ENCODE data around the gene POLR3A. TPM values are rescaled to one million over a fixed set of nuclear protein-coding genes. Genes with fewer than 3 reads are reported as not detected.
A peak's percentile ranks its signal among the peaks of the same experiment; 100 is the strongest.

The POLR3A gene
- total RNA-seq, 1 experiment from 2014 or later, result 25.5 TPM

- BruUV-seq (replicated peaks), result no TSS peak
Measured at GRCh38 chr10:78044699-78045098, 15.4 kb upstream of the POLR3A start.

GRCh38 chr10:78044179-78044578, 14.9 kb upstream of the POLR3A start:
- H3K4me3 Mint-ChIP-seq (ENCODE audit: unreplicated experiment), result no peak overlapping the region
- H3K4me1 Mint-ChIP-seq (ENCODE audit: low read depth, unreplicated experiment), result peaks cover 7% of the 10 kb centered on the region
- H3K27me3 Mint-ChIP-seq (ENCODE audit: insufficient read depth, unreplicated experiment), result no peaks in the 10 kb centered on the region
- TF ChIP-seq CTCF (IDR thresholded peaks at IDR 0.05; ENCODE audit: insufficient read depth in 1 of 2, low read depth in 1 of 2, low read length in 1 of 2, severe bottlenecking in 1 of 2, unreplicated experiment in 1 of 2), result no peak
- no peaks in the 10 kb centered on the region for H3K4me1 ChIP-seq
- BruUV-seq (replicated peaks), result no TSS peak
- peaks cover 70% of the 10 kb centered on the region for H3K36me3 Mint-ChIP-seq (ENCODE audit: insufficient read depth, unreplicated experiment)
- peaks cover 8% of the 10 kb centered on the region for H3K36me3 ChIP-seq (ENCODE audit: control insufficient read depth, insufficient read depth, low read length)
- H3K27me3 ChIP-seq (replicated peaks; ENCODE audit: control insufficient read depth, insufficient read depth, low read length), result no peaks in the 10 kb centered on the region
- no peak overlapping the region for H3K4me3 ChIP-seq (ENCODE audit: low read depth, low read length)
- CTCF ChIA-PET, result no interaction called here
- DNase-seq, result no peak
- POLR2A ChIA-PET, result no interaction called here
- intact Hi-C loops (cut with micrococcal nuclease; ENCODE audit: unreplicated experiment), result loop anchor here (10.0 kb wide), 1 partner anchor 1011 kb away; no protein-coding TSS in a partner anchor
- H3K9me3 ChIP-seq, result no peaks in the 10 kb centered on the region
- H3K9me3 Mint-ChIP-seq (ENCODE audit: unreplicated experiment), result no peaks in the 10 kb centered on the region
- H3K27ac Mint-ChIP-seq (ENCODE audit: unreplicated experiment), result peak overlapping the region; percentile 1

More at GRCh38 chr10:78044699-78045098, 15.4 kb upstream of the POLR3A start:
- H3K4me3 ChIP-seq (ENCODE audit: low read depth, low read length), result no peak overlapping the region
- no peaks in the 10 kb centered on the region for H3K9me3 ChIP-seq
- ChIA-PET CTCF (no interaction called here), POLR2A (no interaction called here)
- TF ChIP-seq CTCF (IDR thresholded peaks at IDR 0.05; ENCODE audit: insufficient read depth in 1 of 2, low read depth in 1 of 2, low read length in 1 of 2, severe bottlenecking in 1 of 2, unreplicated experiment in 1 of 2), result no peak
- no peaks in the 10 kb centered on the region for H3K9me3 Mint-ChIP-seq (ENCODE audit: unreplicated experiment)
- H3K27ac Mint-ChIP-seq (ENCODE audit: unreplicated experiment), result peak overlapping the region; percentile 1
- intact Hi-C loops (cut with micrococcal nuclease; ENCODE audit: unreplicated experiment), result loop anchor here (10.0 kb wide), 1 partner anchor 1010 kb away; no protein-coding TSS in a partner anchor
- peaks cover 7% of the 10 kb centered on the region for H3K36me3 ChIP-seq (ENCODE audit: control insufficient read depth, insufficient read depth, low read length)
- peaks cover 7% of the 10 kb centered on the region for H3K4me1 Mint-ChIP-seq (ENCODE audit: low read depth, unreplicated experiment)
- no peaks in the 10 kb centered on the region for H3K4me1 ChIP-seq
- H3K4me3 Mint-ChIP-seq (ENCODE audit: unreplicated experiment), result no peak overlapping the region
- H3K27me3 Mint-ChIP-seq (ENCODE audit: insufficient read depth, unreplicated experiment), result no peaks in the 10 kb centered on the region
- no peak for DNase-seq
- no peaks in the 10 kb centered on the region for H3K27me3 ChIP-seq (replicated peaks; ENCODE audit: control insufficient read depth, insufficient read depth, low read length)
- peaks cover 65% of the 10 kb centered on the region for H3K36me3 Mint-ChIP-seq (ENCODE audit: insufficient read depth, unreplicated experiment)

DNA sequence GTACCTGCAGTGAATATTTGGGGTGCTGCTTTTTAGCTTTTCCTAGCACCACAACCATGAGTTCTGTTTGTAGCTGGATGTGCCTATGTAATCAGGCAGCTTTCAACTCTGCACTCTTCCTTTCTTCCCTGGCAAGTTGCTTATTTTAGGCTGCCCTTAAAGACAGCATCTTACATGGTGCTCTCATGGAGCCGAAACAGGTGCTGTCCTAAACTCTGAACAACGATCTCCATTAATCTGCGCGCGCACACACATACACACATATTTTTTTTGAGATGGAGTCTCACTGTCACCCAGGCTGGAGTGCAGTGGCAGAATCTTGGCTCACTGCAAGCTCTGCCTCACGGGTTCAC, 13.4 kb upstream of the POLR3A start:
- peaks cover 7% of the 10 kb centered on the region for H3K4me1 Mint-ChIP-seq (ENCODE audit: low read depth, unreplicated experiment)
- BruUV-seq (replicated peaks), result no TSS peak

More for the DNA sequence above, 13.4 kb upstream of the POLR3A start:
- no peak for DNase-seq
- ChIA-PET POLR2A (no interaction called here), CTCF (no interaction called here)
- peaks cover 12% of the 10 kb centered on the region for H3K36me3 ChIP-seq (ENCODE audit: control insufficient read depth, insufficient read depth, low read length)
- H3K4me3 ChIP-seq (ENCODE audit: low read depth, low read length), result no peak overlapping the region
- Mint-ChIP-seq H3K27me3 (ENCODE audit: insufficient read depth, unreplicated experiment) (no peaks in the 10 kb centered on the region), H3K27ac (ENCODE audit: unreplicated experiment) (no peak overlapping the region), H3K9me3 (ENCODE audit: unreplicated experiment) (no peaks in the 10 kb centered on the region), H3K4me3 (ENCODE audit: unreplicated experiment) (no peak overlapping the region), H3K36me3 (ENCODE audit: insufficient read depth, unreplicated experiment) (peaks cover 85% of the 10 kb centered on the region)
- H3K27me3 ChIP-seq (replicated peaks; ENCODE audit: control insufficient read depth, insufficient read depth, low read length), result no peaks in the 10 kb centered on the region
- no peak for TF ChIP-seq CTCF (IDR thresholded peaks at IDR 0.05; ENCODE audit: insufficient read depth in 1 of 2, low read depth in 1 of 2, low read length in 1 of 2, severe bottlenecking in 1 of 2, unreplicated experiment in 1 of 2)
- intact Hi-C loops (cut with micrococcal nuclease; ENCODE audit: unreplicated experiment), result loop anchor here (10.0 kb wide), 1 partner anchor 1012 kb away; no protein-coding TSS in a partner anchor
- H3K9me3 ChIP-seq, result no peaks in the 10 kb centered on the region
- no peaks in the 10 kb centered on the region for H3K4me1 ChIP-seq

All from Caco-2 (cell line).